ENCODE results near the gene STAC3. TPM values are rescaled to one million over a fixed set of nuclear protein-coding genes. Genes with fewer than 3 reads are reported as not detected.
A peak's percentile ranks its signal among the peaks of the same experiment; 100 is the strongest.

The STAC3 gene
- total RNA-seq, 1 donor from 2014 or later = 5.1 TPM

DNA sequence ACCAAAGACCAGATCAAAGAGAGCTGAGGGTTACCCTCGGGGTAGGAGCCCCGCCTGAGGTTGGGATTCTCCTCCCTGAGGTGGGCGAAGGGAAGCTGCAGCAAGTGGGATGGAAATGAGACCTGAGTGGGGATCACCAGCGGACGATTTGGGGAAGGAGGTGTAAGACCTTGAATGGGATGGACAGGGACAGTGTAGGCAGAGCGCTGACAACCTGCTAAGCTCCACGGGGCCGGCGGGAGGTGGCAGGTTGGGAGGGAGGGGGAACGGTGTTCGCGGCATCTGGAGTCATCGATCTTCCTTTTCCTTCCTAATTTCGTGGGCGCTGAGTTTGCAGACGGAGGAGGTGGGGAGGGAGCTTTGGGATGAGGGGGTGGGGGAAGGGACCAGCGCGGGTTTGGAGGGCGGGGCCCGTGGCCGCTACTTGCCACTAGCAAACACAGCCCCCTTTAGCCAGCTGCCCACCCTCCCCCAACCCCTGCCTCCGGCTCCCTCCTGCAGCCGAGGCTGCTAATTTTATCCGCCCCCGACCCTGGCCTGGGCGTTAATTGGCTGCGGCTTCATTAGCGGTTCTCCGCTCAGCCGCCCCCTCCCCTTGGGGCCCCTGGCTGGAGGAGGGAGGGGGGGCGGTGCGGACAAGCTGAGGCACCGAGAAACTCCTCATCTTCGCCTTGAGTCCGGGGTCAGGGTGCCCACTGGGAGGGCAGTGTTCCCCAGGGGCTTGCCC is 24.2 kb downstream of the STAC3 start:
- peak overlapping the region; percentile 90 for H3K4me2 ChIP-seq
- H3K9ac ChIP-seq = no peak overlapping the region
- H3K27me3 ChIP-seq = peaks cover 76% of the 10 kb centered on the region
- no peaks in the 10 kb centered on the region for H3K36me3 ChIP-seq
- H3F3A ChIP-seq (ENCODE audit: low read depth) = peaks cover 27% of the 10 kb centered on the region
- Mint-ChIP-seq H3K36me3 (peaks cover under 1% of the 10 kb centered on the region), H3K27ac (no peak overlapping the region), H3K27me3 (ENCODE audit: insufficient read depth, low read depth) (peaks cover 62% of the 10 kb centered on the region), H3K4me3 (peak overlapping the region; percentile 82), H3K9me3 (peaks cover 4% of the 10 kb centered on the region), H3K4me1 (peaks cover 53% of the 10 kb centered on the region)
- no peak overlapping the region for H2AFZ ChIP-seq (replicated peaks)
- no peak overlapping the region for H3K27ac ChIP-seq
- H3K4me3 ChIP-seq = peak overlapping the region; percentile 43
- peaks cover 38% of the 10 kb centered on the region for H4K20me1 ChIP-seq (ENCODE audit: low read depth)
- H3K79me2 ChIP-seq (ENCODE audit: low read depth) = peaks cover 17% of the 10 kb centered on the region
- H3K9me3 ChIP-seq (ENCODE audit: low read depth) = no peaks in the 10 kb centered on the region
- DNase-seq (ENCODE audit: low spot score) = peak; percentile 74
- peaks cover 32% of the 10 kb centered on the region for H3K4me1 ChIP-seq
- TF ChIP-seq EZH2 (IDR thresholded peaks at IDR 0.05) (peak; percentile 74), EZH2phosphoT487 (IDR thresholded peaks at IDR 0.05) (peak; percentile 34)
- TF ChIP-seq, protein P1, sequence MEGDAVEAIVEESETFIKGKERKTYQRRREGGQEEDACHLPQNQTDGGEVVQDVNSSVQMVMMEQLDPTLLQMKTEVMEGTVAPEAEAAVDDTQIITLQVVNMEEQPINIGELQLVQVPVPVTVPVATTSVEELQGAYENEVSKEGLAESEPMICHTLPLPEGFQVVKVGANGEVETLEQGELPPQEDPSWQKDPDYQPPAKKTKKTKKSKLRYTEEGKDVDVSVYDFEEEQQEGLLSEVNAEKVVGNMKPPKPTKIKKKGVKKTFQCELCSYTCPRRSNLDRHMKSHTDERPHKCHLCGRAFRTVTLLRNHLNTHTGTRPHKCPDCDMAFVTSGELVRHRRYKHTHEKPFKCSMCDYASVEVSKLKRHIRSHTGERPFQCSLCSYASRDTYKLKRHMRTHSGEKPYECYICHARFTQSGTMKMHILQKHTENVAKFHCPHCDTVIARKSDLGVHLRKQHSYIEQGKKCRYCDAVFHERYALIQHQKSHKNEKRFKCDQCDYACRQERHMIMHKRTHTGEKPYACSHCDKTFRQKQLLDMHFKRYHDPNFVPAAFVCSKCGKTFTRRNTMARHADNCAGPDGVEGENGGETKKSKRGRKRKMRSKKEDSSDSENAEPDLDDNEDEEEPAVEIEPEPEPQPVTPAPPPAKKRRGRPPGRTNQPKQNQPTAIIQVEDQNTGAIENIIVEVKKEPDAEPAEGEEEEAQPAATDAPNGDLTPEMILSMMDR (IDR thresholded peaks at IDR 0.05) = no peak

DNA sequence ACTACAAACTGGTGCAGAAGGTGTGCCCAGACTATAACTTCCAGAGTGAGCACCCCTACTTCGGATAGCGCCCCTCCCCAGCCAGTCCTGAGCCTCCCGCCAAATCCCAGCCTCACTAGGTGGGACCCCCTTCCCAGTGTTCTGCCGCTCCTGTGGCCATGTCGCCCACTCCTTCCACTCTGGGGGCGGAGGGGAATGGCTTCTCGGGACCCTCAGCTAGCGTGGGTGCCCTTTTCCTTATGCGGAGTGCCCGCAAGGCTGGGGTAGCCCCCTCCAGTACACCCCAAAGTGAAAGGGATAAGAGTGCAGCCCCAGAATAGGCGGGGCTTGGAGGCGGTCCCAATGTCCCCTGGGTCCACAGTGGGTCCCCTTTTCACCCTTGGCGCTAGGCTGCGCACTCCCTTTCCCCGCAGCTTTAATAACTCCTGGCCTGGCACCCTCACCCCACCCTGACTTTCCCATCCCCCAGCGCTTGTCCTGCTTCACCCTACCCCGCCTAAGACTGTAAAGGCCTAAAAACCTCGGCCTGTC is 25.2 kb downstream of the STAC3 start:
- Histone ChIP-seq H3K4me2 (peak overlapping the region; percentile 90), H3K79me2 (ENCODE audit: low read depth) (peaks cover 9% of the 10 kb centered on the region), H3K27me3 (peaks cover 86% of the 10 kb centered on the region), H4K20me1 (ENCODE audit: low read depth) (peaks cover 38% of the 10 kb centered on the region), H3F3A (ENCODE audit: low read depth) (peaks cover 30% of the 10 kb centered on the region), H3K4me1 (peaks cover 40% of the 10 kb centered on the region), H3K4me3 (no peak overlapping the region), H3K27ac (no peak overlapping the region), H3K9ac (no peak overlapping the region), H3K36me3 (no peaks in the 10 kb centered on the region), H3K9me3 (ENCODE audit: low read depth) (no peaks in the 10 kb centered on the region), H2AFZ (replicated peaks) (no peak overlapping the region)
- DNase-seq (ENCODE audit: low spot score) = no peak
- Mint-ChIP-seq H3K4me3 (peak overlapping the region; percentile 24), H3K36me3 (no peaks in the 10 kb centered on the region), H3K4me1 (peaks cover 52% of the 10 kb centered on the region), H3K27ac (no peak overlapping the region), H3K27me3 (ENCODE audit: insufficient read depth, low read depth) (peaks cover 71% of the 10 kb centered on the region), H3K9me3 (peaks cover 7% of the 10 kb centered on the region)
- TF ChIP-seq EZH2phosphoT487 (IDR thresholded peaks at IDR 0.05) = no peak
- TF ChIP-seq EZH2 (IDR thresholded peaks at IDR 0.05) = peak; percentile 9

DNA sequence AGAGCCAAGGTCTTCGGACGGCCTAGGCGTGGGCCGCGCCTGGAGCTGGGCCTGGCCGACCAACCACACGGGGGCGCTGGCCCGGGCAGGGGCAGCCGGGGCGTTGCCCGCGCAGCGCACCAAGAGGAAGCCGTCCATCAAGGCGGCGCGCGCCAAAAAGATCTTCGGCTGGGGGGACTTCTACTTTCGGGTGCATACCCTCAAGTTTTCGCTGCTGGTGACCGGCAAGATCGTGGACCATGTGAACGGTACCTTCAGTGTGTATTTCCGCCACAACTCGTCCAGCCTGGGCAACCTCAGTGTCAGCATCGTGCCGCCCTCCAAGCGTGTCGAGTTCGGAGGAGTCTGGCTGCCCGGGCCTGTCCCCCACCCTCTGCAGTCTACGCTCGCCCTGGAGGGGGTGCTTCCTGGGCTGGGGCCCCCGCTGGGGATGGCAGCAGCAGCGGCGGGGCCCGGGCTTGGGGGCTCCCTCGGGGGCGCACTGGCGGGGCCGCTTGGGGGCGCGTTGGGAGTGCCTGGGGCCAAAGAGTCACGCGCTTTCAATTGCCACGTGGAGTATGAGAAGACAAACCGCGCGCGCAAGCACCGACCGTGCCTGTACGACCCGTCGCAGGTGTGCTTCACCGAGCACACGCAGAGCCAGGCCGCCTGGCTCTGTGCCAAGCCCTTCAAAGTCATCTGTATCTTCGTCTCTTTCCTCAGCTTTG is 25.9 kb downstream of the STAC3 start:
- no peak overlapping the region for H3K27ac Mint-ChIP-seq
- DNase-seq (ENCODE audit: low spot score) = peak; percentile 81
- peaks cover 3% of the 10 kb centered on the region for H3K79me2 ChIP-seq (ENCODE audit: low read depth)
- H3K27me3 Mint-ChIP-seq (ENCODE audit: insufficient read depth, low read depth) = peaks cover 72% of the 10 kb centered on the region
- peak overlapping the region; percentile 8 for H3K4me3 Mint-ChIP-seq
- H3F3A ChIP-seq (ENCODE audit: low read depth) = peaks cover 36% of the 10 kb centered on the region
- TF ChIP-seq EZH2phosphoT487 (IDR thresholded peaks at IDR 0.05) (peak; percentile 77), EZH2 (IDR thresholded peaks at IDR 0.05) (peak; percentile 93)
- TF ChIP-seq, protein P1 (IDR thresholded peaks at IDR 0.05) = peak; percentile 86
- H4K20me1 ChIP-seq (ENCODE audit: low read depth) = peaks cover 37% of the 10 kb centered on the region
- peaks cover 49% of the 10 kb centered on the region for H3K4me1 Mint-ChIP-seq
- peaks cover 92% of the 10 kb centered on the region for H3K27me3 ChIP-seq
- H3K4me2 ChIP-seq = no peak overlapping the region
- no peak overlapping the region for H3K9ac ChIP-seq
- no peak overlapping the region for H3K27ac ChIP-seq
- H3K9me3 Mint-ChIP-seq = peaks cover 7% of the 10 kb centered on the region
- H3K36me3 ChIP-seq = no peaks in the 10 kb centered on the region
- H3K9me3 ChIP-seq (ENCODE audit: low read depth) = no peaks in the 10 kb centered on the region
- H3K4me1 ChIP-seq = peaks cover 41% of the 10 kb centered on the region
- H2AFZ ChIP-seq (replicated peaks) = no peak overlapping the region
- no peaks in the 10 kb centered on the region for H3K36me3 Mint-ChIP-seq
- no peak overlapping the region for H3K4me3 ChIP-seq

All from neural progenitor cell (in vitro differentiated cells).